Gastrocnemius medialis (tissue), 4 donors: Measurements from ENCODE around the gene CTNNBL1. TPM values are rescaled to one million over a fixed set of nuclear protein-coding genes. Genes with fewer than 3 reads are reported as not detected.

Experiments
- ATAC-seq, 2 donors: fragments of 150-250 bp; one replicate each; pipeline ENCODE4 v1.9.1; 2016
- DNase-seq, 2 donors: peaks; one replicate each; pipeline ENCODE4 v3.0.0-alpha.2; 2019
- H3K27ac ChIP-seq, 4 donors: fragments of 200-600 bp; sonication (generic); 1 replicate in 1 of 4; 2 replicates in 3 of 4; pipeline ENCODE4 v1.5.1; 2016 to 2018; ENCODE audit warnings: mild to moderate bottlenecking in 2 of 4, moderate library complexity in 1 of 4
- H3K27me3 ChIP-seq, 3 donors: fragments of 200-600 bp; sonication (generic) in 2 of 3; 1 replicate in 1 of 3; 2 replicates in 2 of 3; pipeline versions ENCODE4 v1.5.1 to v1.6.0; 2016 to 2019; ENCODE audit warnings: mild to moderate bottlenecking in 1 of 3, moderate library complexity in 1 of 3
- H3K36me3 ChIP-seq, 2 donors: fragments of 200-600 bp; sonication (generic) in 1 of 2; one replicate each; pipeline ENCODE4 v1.5.1; 2017 to 2018
- H3K4me1 ChIP-seq, 2 donors: fragments of 200-600 bp; sonication (generic) in 1 of 2; one replicate each; pipeline ENCODE4 v1.5.1; 2016 to 2017; ENCODE audit warnings: mild to moderate bottlenecking in 2 of 2
- H3K4me3 ChIP-seq, 4 donors: fragments of 200-600 bp; sonication (generic) in 3 of 4; 1 replicate in 1 of 4; 2 replicates in 3 of 4; pipeline ENCODE4 v1.5.1; 2016 to 2019; ENCODE audit warnings: mild to moderate bottlenecking in 2 of 4
- H3K9me3 ChIP-seq, 3 donors: fragments of 200-600 bp; sonication (generic) in 2 of 3; 1 replicate in 1 of 3; 2 replicates in 2 of 3; pipeline ENCODE4 v1.5.1; 2016 to 2019
- CTCF ChIP-seq, 5 experiments: fragments of 450-650 bp in 3 of 5; fragments of 200-600 bp in 2 of 5; sonication (generic) in 2 of 5; IDR thresholded peaks in 4 of 5; conservative IDR thresholded peaks in 1 of 5; 1 replicate in 4 of 5; 2 replicates in 1 of 5; pipeline ENCODE4 v1.5.1; 2016 to 2019; ENCODE audit warnings: antibody characterized with exemption in 5 of 5, mild to moderate bottlenecking in 3 of 5, moderate library complexity in 3 of 5
- POLR2A ChIP-seq, 2 donors: fragments of 450-650 bp; IDR thresholded peaks; one replicate each; pipeline ENCODE4 v1.6.1; 2017; ENCODE audit warnings: antibody characterized with exemption in 2 of 2, mild to moderate bottlenecking in 2 of 2, moderate library complexity in 2 of 2
- in situ Hi-C, 4 donors: fragments of 200-750 bp; cut with MboI; loops; one replicate each; pipeline versions ENCODE4 v1.15.0 to v1.8.0; 2017; ENCODE audit warnings: low sequenced_read_pairs in 4 of 4
- intact Hi-C: fragments of 100-400 bp; cut with DNase I; formaldehyde crosslinking; loops from one replicate; pipeline ENCODE4 v1.15.1; 2023; ENCODE audit warnings: low total_unique reads
- total RNA-seq, 4 donors: library from RNA; depleted of rRNA; stranded (reverse); fragments of >200 nt; gene quantifications; one replicate each; pipeline versions ENCODE4 v1.1.0 to v1.2.3, GENCODE V29; 2016

CTNNBL1 gene
- total RNA-seq, 4 donors from 2014 or later, result 23.1 to 35.4 (median 30.3) TPM

DNA sequence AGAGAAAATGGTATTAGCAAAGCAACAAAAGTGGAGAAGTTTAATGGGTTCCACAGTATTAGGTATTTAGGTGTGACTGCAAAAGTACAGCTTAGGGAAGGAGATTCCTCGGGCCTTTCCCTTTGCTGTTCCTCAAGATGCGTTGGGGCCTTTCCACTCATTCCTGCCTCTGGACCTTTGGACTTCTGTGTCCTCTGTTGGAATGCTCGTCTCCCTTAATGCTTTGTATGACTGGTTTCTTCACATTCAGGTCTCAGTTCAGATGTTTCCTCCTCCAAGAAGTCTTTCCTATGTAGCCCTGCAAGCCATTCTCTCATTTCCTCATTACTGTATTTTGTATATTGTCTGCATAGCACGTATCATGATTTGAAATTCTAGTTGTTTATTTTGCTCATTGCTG, 39.6 kb downstream of the CTNNBL1 start:
- no peak overlapping the region for H3K27ac ChIP-seq
- TF ChIP-seq CTCF (IDR thresholded peaks at IDR 0.05 in 4 of 5, conservative IDR thresholded peaks at IDR 0.05 in 1 of 5), result no peak
- no peak for TF ChIP-seq POLR2A (IDR thresholded peaks at IDR 0.05)
- no peaks in the 10 kb centered on the region for H3K9me3 ChIP-seq
- in situ Hi-C loops (no loop called here), intact Hi-C loops (no loop called here)
- no peak for DNase-seq
- ATAC-seq, result no peak
- peaks cover 0 to 31% of the 10 kb centered on the region in 2 donors for H3K36me3 ChIP-seq
- no peak overlapping the region for H3K4me3 ChIP-seq
- no peaks in the 10 kb centered on the region for H3K27me3 ChIP-seq
- H3K4me1 ChIP-seq, result peaks cover 42 to 44% of the 10 kb centered on the region in 2 donors

GRCh38 chr20:37734228-37734985, 40.6 kb downstream of the CTNNBL1 start:
- TF ChIP-seq CTCF (IDR thresholded peaks at IDR 0.05 in 4 of 5, conservative IDR thresholded peaks at IDR 0.05 in 1 of 5), result no peak
- no peak for TF ChIP-seq POLR2A (IDR thresholded peaks at IDR 0.05)
- H3K36me3 ChIP-seq, result peaks cover 0 to 33% of the 10 kb centered on the region in 2 donors
- intact Hi-C loops, result no loop called here
- H3K4me1 ChIP-seq, result peaks cover 39 to 42% of the 10 kb centered on the region in 2 donors
- no peaks in the 10 kb centered on the region for H3K9me3 ChIP-seq
- DNase-seq (no peak), ATAC-seq (no peak)
- H3K27me3 ChIP-seq, result no peaks in the 10 kb centered on the region
- H3K4me3 ChIP-seq, result no peak overlapping the region
- no peak overlapping the region for H3K27ac ChIP-seq
- in situ Hi-C loops, result no loop called here

GRCh38 chr20:37735541-37735940, 41.7 kb downstream of the CTNNBL1 start:
- Histone ChIP-seq H3K27me3 (no peaks in the 10 kb centered on the region), H3K9me3 (no peaks in the 10 kb centered on the region), H3K36me3 (peaks cover 0 to 38% of the 10 kb centered on the region in 2 donors), H3K4me1 (peaks cover 31 to 33% of the 10 kb centered on the region in 2 donors), H3K27ac (no peak overlapping the region), H3K4me3 (no peak overlapping the region)
- intact Hi-C loops (no loop called here), in situ Hi-C loops (no loop called here)
- no peak for DNase-seq
- ATAC-seq, result no peak
- no peak for TF ChIP-seq CTCF (IDR thresholded peaks at IDR 0.05 in 4 of 5, conservative IDR thresholded peaks at IDR 0.05 in 1 of 5)
- TF ChIP-seq POLR2A (IDR thresholded peaks at IDR 0.05), result no peak

GRCh38 chr20:37736132-37736531, 42.3 kb downstream of the CTNNBL1 start:
- H3K36me3 ChIP-seq, result peaks cover 0 to 38% of the 10 kb centered on the region in 2 donors
- in situ Hi-C loops, result no loop called here
- intact Hi-C loops, result no loop called here

More at GRCh38 chr20:37736132-37736531, 42.3 kb downstream of the CTNNBL1 start:
- Histone ChIP-seq H3K4me1 (peaks cover 32 to 35% of the 10 kb centered on the region in 2 donors), H3K27me3 (no peaks in the 10 kb centered on the region), H3K4me3 (no peak overlapping the region), H3K9me3 (no peaks in the 10 kb centered on the region), H3K27ac (no peak overlapping the region)
- no peak for TF ChIP-seq POLR2A (IDR thresholded peaks at IDR 0.05)
- no peak for TF ChIP-seq CTCF (IDR thresholded peaks at IDR 0.05 in 4 of 5, conservative IDR thresholded peaks at IDR 0.05 in 1 of 5)
- DNase-seq (no peak), ATAC-seq (no peak)
